HepG2 (cell line): ENCODE results near the gene TANC1. TPM values are rescaled to one million over a fixed set of nuclear protein-coding genes. Genes with fewer than 3 reads are reported as not detected.

Source experiments
- ATAC-seq: fragments of 200-7000 bp; cut with Tn5 transposase; 3 replicates; pipeline ENCODE4 v1.9.1; 2020; ENCODE audit warnings: mild to moderate bottlenecking, moderate library complexity
- BruUV-seq: library from RNA; stranded (reverse); fragments of 400-500 nt; replicated peaks from 2 replicates; lab custom pipeline; 2021; lab: Mats Ljungman, UMichigan
- CTCF ChIA-PET: fragments of 300-600 bp; formaldehyde crosslinking; extraction: SDS; loops from one replicate; lab custom pipeline; 2021; ENCODE audit warnings: low total read pairs, inconsistent platforms, low intra/inter-chr PET ratio; lab: Yijun Ruan, JAX
- POLR2A ChIA-PET: fragments of 350-600 bp; sonication (Branson Sonifier 250); formaldehyde crosslinking; loops from one replicate; lab custom pipeline; 2020; ENCODE audit warnings: antibody characterized with exemption, inconsistent platforms; lab: Yijun Ruan, JAX
- DNase-seq: peaks from one replicate; pipeline ENCODE4 v3.0.0-alpha.2; 2015; ENCODE audit warnings: low spot score
- FAIRE-seq: peaks from 3 replicates; lab custom pipeline; 2011; peaks lifted over from hg19 to GRCh38; lab: Jason Lieb, UNC
- H2AFZ ChIP-seq: one replicate; pipeline ENCODE4 v1.6.1; 2011; ENCODE audit warnings: low read length, inconsistent platforms
- H3K27ac ChIP-seq: fragments of 300-600 bp; 3 replicates; pipeline ENCODE4 v1.8.0; 2011; ENCODE audit warnings: mixed run types, mild to moderate bottlenecking, mixed read lengths, low read length, inconsistent platforms; ENCODE audit not compliant: insufficient read depth; ENCODE audit errors: extremely low read length
- H3K27me3 ChIP-seq, 2 experiments: fragments of 200-600 bp in 1 of 2; 2 replicates in 1 of 2; 3 replicates in 1 of 2; pipeline versions ENCODE4 v1.6.0 to v1.8.0; 2011; ENCODE audit warnings: low read length in 2 of 2, mild to moderate bottlenecking in 2 of 2, moderate library complexity in 2 of 2, inconsistent platforms in 1 of 2; ENCODE audit not compliant: insufficient read depth in 2 of 2, control insufficient read depth in 1 of 2
- H3K36me3 ChIP-seq, 2 experiments: fragments of 200-600 bp in 1 of 2; replicated peaks in 1 of 2; 2 replicates in 1 of 2; 3 replicates in 1 of 2; pipeline versions ENCODE4 v1.5.1 to v1.8.0; 2011; ENCODE audit warnings: low read length in 2 of 2, inconsistent platforms in 1 of 2; ENCODE audit not compliant: insufficient read depth in 2 of 2, control insufficient read depth in 1 of 2
- H3K4me1 ChIP-seq: 2 replicates; pipeline ENCODE4 v1.5.1; 2012; ENCODE audit warnings: low read length, inconsistent platforms; ENCODE audit not compliant: insufficient read depth
- H3K4me2 ChIP-seq: 2 replicates; pipeline ENCODE4 v1.6.0; 2011; ENCODE audit warnings: low read depth, low read length, inconsistent platforms
- H3K4me3 ChIP-seq, 3 experiments: fragments of 200-600 bp in 1 of 3; sonication (generic), shearing (Covaris generic) in 1 of 3; replicated peaks in 1 of 3; 2 replicates each; pipeline ENCODE4 v1.5.1; 2011 to 2016; ENCODE audit warnings: low read length in 3 of 3, inconsistent platforms in 2 of 3, low read depth in 2 of 3, mild to moderate bottlenecking in 2 of 3, control low read depth in 1 of 3, mixed read lengths in 1 of 3; ENCODE audit not compliant: insufficient read depth in 1 of 3
- H3K79me2 ChIP-seq: one replicate; pipeline ENCODE4 v1.6.1; 2011; ENCODE audit warnings: low read length, inconsistent platforms; ENCODE audit not compliant: insufficient read depth
- H3K9ac ChIP-seq: 2 replicates; pipeline ENCODE4 v1.6.0; 2011; ENCODE audit warnings: mild to moderate bottlenecking, low read depth, low read length, inconsistent platforms; ENCODE audit not compliant: insufficient read depth
- H3K9me3 ChIP-seq: 2 replicates; pipeline ENCODE4 v1.5.1; 2012; ENCODE audit warnings: mild to moderate bottlenecking, low read length
- H4K20me1 ChIP-seq: 2 replicates; pipeline ENCODE4 v1.6.0; 2011; ENCODE audit warnings: inconsistent platforms, mild to moderate bottlenecking, low read length, moderate library complexity; ENCODE audit not compliant: insufficient read depth
- CREB1 ChIP-seq, 2 experiments: fragments of 450-650 bp in 1 of 2; IDR thresholded peaks; 2 replicates each; pipeline ENCODE4 v1.6.1; 2016 to 2017; ENCODE audit warnings: control low read depth in 1 of 2, mild to moderate bottlenecking in 1 of 2, missing compliant biosample characterization in 1 of 2, missing genetic modification characterization in 1 of 2
- EP300 ChIP-seq, 3 experiments: sonication (generic) in 1 of 3; formaldehyde crosslinking in 1 of 3; IDR thresholded peaks; 2 replicates each; pipeline versions ENCODE4 v1.5.1 to v1.6.1; 2011 to 2020; ENCODE audit warnings: low read depth in 2 of 3, low read length in 2 of 3, borderline replicate concordance in 1 of 3, improper control_type of control experiment in 1 of 3, mild to moderate bottlenecking in 1 of 3, missing genetic modification reagents in 1 of 3, moderate library complexity in 1 of 3
- FIP1L1 ChIP-seq: fragments of 200-400 bp; formaldehyde crosslinking; IDR thresholded peaks from 2 replicates; pipeline ENCODE4 v1.6.1; 2018; ENCODE audit warnings: low read depth, mild to moderate bottlenecking, low read length, moderate library complexity, borderline replicate concordance; ENCODE audit not compliant: insufficient read depth
- GLI4 ChIP-seq: sonication (generic); formaldehyde crosslinking; IDR thresholded peaks from 2 replicates; pipeline ENCODE4 v1.5.1; 2020; ENCODE audit warnings: missing genetic modification reagents, mild to moderate bottlenecking, moderate library complexity, borderline replicate concordance
- GTF3A ChIP-seq: sonication (generic); formaldehyde crosslinking; conservative IDR thresholded peaks from 2 replicates; pipeline ENCODE4 v1.4.0; 2020; ENCODE audit warnings: mild to moderate bottlenecking, missing genetic modification reagents
- HNRNPK ChIP-seq: fragments of 200-400 bp; formaldehyde crosslinking; IDR thresholded peaks from 2 replicates; pipeline ENCODE4 v1.6.1; 2018; ENCODE audit warnings: low read length, low read depth, moderate library complexity, mild to moderate bottlenecking; ENCODE audit not compliant: poor library complexity, severe bottlenecking
- HNRNPUL1 ChIP-seq: fragments of 200-400 bp; formaldehyde crosslinking; IDR thresholded peaks from 2 replicates; pipeline ENCODE4 v1.6.1; 2017; ENCODE audit warnings: low read depth, mild to moderate bottlenecking, low read length, moderate library complexity
- NFE2L2 ChIP-seq: fragments of 150-350 bp; IDR thresholded peaks from 2 replicates; pipeline ENCODE4 v1.6.1; 2014; ENCODE audit warnings: low read length
- PCBP1 ChIP-seq: fragments of 200-400 bp; formaldehyde crosslinking; IDR thresholded peaks from 2 replicates; pipeline ENCODE4 v1.6.1; 2017; ENCODE audit warnings: mild to moderate bottlenecking, low read depth, low read length, borderline replicate concordance
- ZFP36L2 ChIP-seq: sonication (generic); formaldehyde crosslinking; IDR thresholded peaks from 2 replicates; pipeline ENCODE4 v1.4.0; 2020; ENCODE audit warnings: missing genetic modification reagents
- WGBS: methylation state at CpG from one replicate; pipeline ENCODE4 v1.1.6; 2017; ENCODE audit warnings: low lambda C conversion rate; 5-methylcytosine and 5-hydroxymethylcytosine counted together
- in situ Hi-C: cut with HindIII; loops from 2 replicates; pipeline ENCODE4 v1.10.0; 2017; ENCODE audit warnings: low pct_unique_long_range_greater_than_20kb; ENCODE audit not compliant: extremely low pct_ligation_motif_present
- intact Hi-C: fragments of 100-400 bp; cut with micrococcal nuclease; formaldehyde crosslinking; loops from one replicate; pipeline ENCODE4 v1.10.0; 2022; ENCODE audit not compliant: unreplicated experiment
- polyA plus RNA-seq, 8 experiments: library from polyadenylated mRNA; depleted of rRNA in 3 of 8; stranded (reverse) in 7 of 8; unstranded in 1 of 8; fragments of >200 nt; fragmentation: Illumina TruSeq in 4 of 8; extraction: Trizol in 4 of 8; gene quantifications; 2 replicates each; pipeline versions ENCODE4 v1.2.1 to v1.2.3, GENCODE V29; 2011 to 2016; ENCODE audit warnings: low read depth in 4 of 8, missing spikeins in 1 of 8, mixed read lengths in 1 of 8; ENCODE audit not compliant: insufficient read depth in 1 of 8
- total RNA-seq, 5 experiments: library from RNA; depleted of rRNA; stranded (reverse); fragments of >200 nt; fragmentation: Illumina TruSeq; extraction: Trizol; gene quantifications; 2 replicates each; pipeline ENCODE4 v1.2.3, GENCODE V29; 2016; ENCODE audit warnings: low read depth in 1 of 5
- TF ChIP-seq, protein P1 (sequence below): sonication (generic); formaldehyde crosslinking; IDR thresholded peaks from 2 replicates; pipeline ENCODE4 v1.4.0; 2020; ENCODE audit warnings: mild to moderate bottlenecking, missing genetic modification reagents, borderline replicate concordance
- TF ChIP-seq, protein P2 (sequence below): sonication (generic); formaldehyde crosslinking; IDR thresholded peaks from 2 replicates; pipeline ENCODE4 v1.4.0; 2020; ENCODE audit warnings: missing genetic modification reagents
- TF ChIP-seq, protein P3 (sequence below): sonication (generic); formaldehyde crosslinking; IDR thresholded peaks from 2 replicates; pipeline ENCODE4 v1.4.0; 2020; ENCODE audit warnings: missing genetic modification reagents, borderline replicate concordance

Gene TANC1
- total and polyA plus RNA-seq, 2 of the 13 experiments (the other 11 are each of a cell fraction or from before 2014, with no cell fraction given): 2.3 to 5.6 TPM

DNA sequence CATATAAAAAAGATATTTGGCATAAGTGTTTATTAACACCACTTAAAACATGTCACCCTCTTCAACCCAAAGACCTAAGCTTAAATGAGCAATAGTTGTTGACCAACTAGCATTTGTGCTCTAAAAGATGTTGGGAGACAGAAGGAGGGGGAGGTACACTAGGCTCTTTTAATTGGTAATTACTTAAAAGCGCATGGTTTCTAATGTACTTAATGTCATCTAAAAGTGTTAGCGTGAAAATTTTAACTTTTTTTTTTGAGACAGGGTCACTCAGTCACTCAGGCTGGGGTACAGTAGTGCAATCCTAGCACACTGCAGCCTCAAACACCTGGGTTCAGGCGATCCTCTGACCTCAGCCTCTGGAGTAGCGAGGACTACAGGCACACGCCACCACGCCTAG is 312.6 kb downstream of the TANC1 start:
- no peak overlapping the region for H3K9ac ChIP-seq
- intact Hi-C loops (no loop called here), in situ Hi-C loops (no loop called here)
- no peaks in the 10 kb centered on the region for H4K20me1 ChIP-seq
- FAIRE-seq (no peak), DNase-seq (no peak), ATAC-seq (no peak)
- no peak overlapping the region for H3K4me2 ChIP-seq
- peaks cover 2 to 13% of the 10 kb centered on the region in 2 experiments; a peak in 4 of 5 replicates for H3K36me3 ChIP-seq
- ChIA-PET POLR2A (no interaction called here), CTCF (no interaction called here)
- H3K4me1 ChIP-seq: peaks cover 16% of the 10 kb centered on the region
- 98% methylated on average over 6 of the region's 6 CpGs for WGBS
- H3K27me3 ChIP-seq: no peaks in the 10 kb centered on the region
- no peak overlapping the region for H3K4me3 ChIP-seq
- no peaks in the 10 kb centered on the region for H3K9me3 ChIP-seq
- BruUV-seq: no TSS peak
- peaks cover 18% of the 10 kb centered on the region for H3K79me2 ChIP-seq
- no peak overlapping the region for H3K27ac ChIP-seq
- H2AFZ ChIP-seq: no peak overlapping the region
- TF ChIP-seq GTF3A (CRISPR knock-in tag) (no peak), GLI4 (CRISPR knock-in tag) (no peak), NFE2L2 (no peak), PCBP1 (no peak), EP300 (IDR thresholded peaks at IDR 0.05; ENCODE audit: low read depth in 2 of 2, low read length in 2 of 2) (no peak), EP300 (CRISPR knock-in tag; IDR thresholded peaks at IDR 0.05; ENCODE audit: borderline replicate concordance) (no peak), FIP1L1 (no peak), HNRNPUL1 (no peak), CREB1 (IDR thresholded peaks at IDR 0.05) (no peak), CREB1 (CRISPR knock-in tag; IDR thresholded peaks at IDR 0.05) (no peak), HNRNPK (no peak), ZFP36L2 (CRISPR knock-in tag) (no peak)
- TF ChIP-seq, protein P1, sequence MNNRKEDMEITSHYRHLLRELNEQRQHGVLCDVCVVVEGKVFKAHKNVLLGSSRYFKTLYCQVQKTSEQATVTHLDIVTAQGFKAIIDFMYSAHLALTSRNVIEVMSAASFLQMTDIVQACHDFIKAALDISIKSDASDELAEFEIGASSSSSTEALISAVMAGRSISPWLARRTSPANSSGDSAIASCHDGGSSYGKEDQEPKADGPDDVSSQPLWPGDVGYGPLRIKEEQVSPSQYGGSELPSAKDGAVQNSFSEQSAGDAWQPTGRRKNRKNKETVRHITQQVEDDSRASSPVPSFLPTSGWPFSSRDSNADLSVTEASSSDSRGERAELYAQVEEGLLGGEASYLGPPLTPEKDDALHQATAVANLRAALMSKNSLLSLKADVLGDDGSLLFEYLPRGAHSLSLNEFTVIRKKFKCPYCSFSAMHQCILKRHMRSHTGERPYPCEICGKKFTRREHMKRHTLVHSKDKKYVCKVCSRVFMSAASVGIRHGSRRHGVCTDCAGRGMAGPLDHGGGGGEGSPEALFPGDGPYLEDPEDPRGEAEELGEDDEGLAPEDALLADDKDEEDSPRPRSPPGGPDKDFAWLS (CRISPR knock-in tag): no peak
- TF ChIP-seq, protein P2, sequence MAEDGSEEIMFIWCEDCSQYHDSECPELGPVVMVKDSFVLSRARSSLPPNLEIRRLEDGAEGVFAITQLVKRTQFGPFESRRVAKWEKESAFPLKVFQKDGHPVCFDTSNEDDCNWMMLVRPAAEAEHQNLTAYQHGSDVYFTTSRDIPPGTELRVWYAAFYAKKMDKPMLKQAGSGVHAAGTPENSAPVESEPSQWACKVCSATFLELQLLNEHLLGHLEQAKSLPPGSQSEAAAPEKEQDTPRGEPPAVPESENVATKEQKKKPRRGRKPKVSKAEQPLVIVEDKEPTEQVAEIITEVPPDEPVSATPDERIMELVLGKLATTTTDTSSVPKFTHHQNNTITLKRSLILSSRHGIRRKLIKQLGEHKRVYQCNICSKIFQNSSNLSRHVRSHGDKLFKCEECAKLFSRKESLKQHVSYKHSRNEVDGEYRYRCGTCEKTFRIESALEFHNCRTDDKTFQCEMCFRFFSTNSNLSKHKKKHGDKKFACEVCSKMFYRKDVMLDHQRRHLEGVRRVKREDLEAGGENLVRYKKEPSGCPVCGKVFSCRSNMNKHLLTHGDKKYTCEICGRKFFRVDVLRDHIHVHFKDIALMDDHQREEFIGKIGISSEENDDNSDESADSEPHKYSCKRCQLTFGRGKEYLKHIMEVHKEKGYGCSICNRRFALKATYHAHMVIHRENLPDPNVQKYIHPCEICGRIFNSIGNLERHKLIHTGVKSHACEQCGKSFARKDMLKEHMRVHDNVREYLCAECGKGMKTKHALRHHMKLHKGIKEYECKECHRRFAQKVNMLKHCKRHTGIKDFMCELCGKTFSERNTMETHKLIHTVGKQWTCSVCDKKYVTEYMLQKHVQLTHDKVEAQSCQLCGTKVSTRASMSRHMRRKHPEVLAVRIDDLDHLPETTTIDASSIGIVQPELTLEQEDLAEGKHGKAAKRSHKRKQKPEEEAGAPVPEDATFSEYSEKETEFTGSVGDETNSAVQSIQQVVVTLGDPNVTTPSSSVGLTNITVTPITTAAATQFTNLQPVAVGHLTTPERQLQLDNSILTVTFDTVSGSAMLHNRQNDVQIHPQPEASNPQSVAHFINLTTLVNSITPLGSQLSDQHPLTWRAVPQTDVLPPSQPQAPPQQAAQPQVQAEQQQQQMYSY (CRISPR knock-in tag): no peak
- TF ChIP-seq, protein P3, sequence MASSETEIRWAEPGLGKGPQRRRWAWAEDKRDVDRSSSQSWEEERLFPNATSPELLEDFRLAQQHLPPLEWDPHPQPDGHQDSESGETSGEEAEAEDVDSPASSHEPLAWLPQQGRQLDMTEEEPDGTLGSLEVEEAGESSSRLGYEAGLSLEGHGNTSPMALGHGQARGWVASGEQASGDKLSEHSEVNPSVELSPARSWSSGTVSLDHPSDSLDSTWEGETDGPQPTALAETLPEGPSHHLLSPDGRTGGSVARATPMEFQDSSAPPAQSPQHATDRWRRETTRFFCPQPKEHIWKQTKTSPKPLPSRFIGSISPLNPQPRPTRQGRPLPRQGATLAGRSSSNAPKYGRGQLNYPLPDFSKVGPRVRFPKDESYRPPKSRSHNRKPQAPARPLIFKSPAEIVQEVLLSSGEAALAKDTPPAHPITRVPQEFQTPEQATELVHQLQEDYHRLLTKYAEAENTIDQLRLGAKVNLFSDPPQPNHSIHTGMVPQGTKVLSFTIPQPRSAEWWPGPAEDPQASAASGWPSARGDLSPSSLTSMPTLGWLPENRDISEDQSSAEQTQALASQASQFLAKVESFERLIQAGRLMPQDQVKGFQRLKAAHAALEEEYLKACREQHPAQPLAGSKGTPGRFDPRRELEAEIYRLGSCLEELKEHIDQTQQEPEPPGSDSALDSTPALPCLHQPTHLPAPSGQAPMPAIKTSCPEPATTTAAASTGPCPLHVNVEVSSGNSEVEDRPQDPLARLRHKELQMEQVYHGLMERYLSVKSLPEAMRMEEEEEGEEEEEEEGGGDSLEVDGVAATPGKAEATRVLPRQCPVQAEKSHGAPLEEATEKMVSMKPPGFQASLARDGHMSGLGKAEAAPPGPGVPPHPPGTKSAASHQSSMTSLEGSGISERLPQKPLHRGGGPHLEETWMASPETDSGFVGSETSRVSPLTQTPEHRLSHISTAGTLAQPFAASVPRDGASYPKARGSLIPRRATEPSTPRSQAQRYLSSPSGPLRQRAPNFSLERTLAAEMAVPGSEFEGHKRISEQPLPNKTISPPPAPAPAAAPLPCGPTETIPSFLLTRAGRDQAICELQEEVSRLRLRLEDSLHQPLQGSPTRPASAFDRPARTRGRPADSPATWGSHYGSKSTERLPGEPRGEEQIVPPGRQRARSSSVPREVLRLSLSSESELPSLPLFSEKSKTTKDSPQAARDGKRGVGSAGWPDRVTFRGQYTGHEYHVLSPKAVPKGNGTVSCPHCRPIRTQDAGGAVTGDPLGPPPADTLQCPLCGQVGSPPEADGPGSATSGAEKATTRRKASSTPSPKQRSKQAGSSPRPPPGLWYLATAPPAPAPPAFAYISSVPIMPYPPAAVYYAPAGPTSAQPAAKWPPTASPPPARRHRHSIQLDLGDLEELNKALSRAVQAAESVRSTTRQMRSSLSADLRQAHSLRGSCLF (CRISPR knock-in tag): no peak
